B cell (primary cell): ENCODE data around the gene PLA2G3. TPM values are rescaled to one million over a fixed set of nuclear protein-coding genes. Genes with fewer than 3 reads are reported as not detected.

ENCODE experiments used
- ATAC-seq: fragments of 200-7000 bp; cut with Tn5 transposase; one replicate; pipeline ENCODE4 v1.10.0; 2021; ENCODE audit warnings: low read depth, mild to moderate bottlenecking, moderate number of reproducible peaks, moderate library complexity
- CTCF ChIA-PET: fragments of 350-600 bp; sonication (Branson Sonifier 250); formaldehyde crosslinking; loops from one replicate; lab custom pipeline; 2021; ENCODE audit warnings: antibody characterized with exemption, inconsistent platforms; lab: Charles Lee
- POLR2A ChIA-PET: fragments of 350-600 bp; sonication (Branson Sonifier 250); formaldehyde crosslinking; loops from one replicate; lab custom pipeline; 2021; ENCODE audit warnings: antibody characterized with exemption; lab: Charles Lee
- DNase-seq: peaks from one replicate; pipeline ENCODE4 v3.0.0; 2013
- H2AFZ ChIP-seq: 2 replicates; pipeline ENCODE4 v1.6.1; 2012; ENCODE audit warnings: mild to moderate bottlenecking, low read depth, low read length; ENCODE audit not compliant: insufficient read depth, poor library complexity, severe bottlenecking
- H3K27ac ChIP-seq, 2 donors: 1 replicate in 1 of 2; 2 replicates in 1 of 2; pipeline ENCODE4 v1.5.1; 2012 to 2013; ENCODE audit warnings: low read length in 2 of 2, mild to moderate bottlenecking in 2 of 2, moderate library complexity in 1 of 2
- H3K27me3 ChIP-seq, 4 experiments: fragments of 200-600 bp in 1 of 4; sonication (generic) in 1 of 4; replicated peaks in 1 of 4; 1 replicate in 2 of 4; 2 replicates in 2 of 4; pipeline versions ENCODE4 v1.6.1 to v1.7.0; 2013 to 2016; ENCODE audit warnings: low read length in 3 of 4, mild to moderate bottlenecking in 2 of 4, mixed read lengths in 1 of 4, moderate library complexity in 1 of 4; ENCODE audit not compliant: insufficient read depth in 4 of 4, control insufficient read depth in 3 of 4; ENCODE audit errors: control extremely low read depth in 1 of 4
- H3K36me3 ChIP-seq, 2 experiments: replicated peaks in 1 of 2; 1 replicate in 1 of 2; 2 replicates in 1 of 2; pipeline versions ENCODE4 v1.6.1 to v1.7.1; 2013; ENCODE audit warnings: low read length in 1 of 2; ENCODE audit not compliant: insufficient read depth in 2 of 2, control insufficient read depth in 1 of 2; ENCODE audit errors: control extremely low read depth in 1 of 2, extremely low read depth in 1 of 2
- H3K4me1 ChIP-seq, 2 donors: fragments of 200-600 bp in 1 of 2; sonication (generic) in 1 of 2; 1 replicate in 1 of 2; 2 replicates in 1 of 2; pipeline versions ENCODE4 v1.5.1 to v1.6.1; 2013 to 2017; ENCODE audit warnings: low read length in 2 of 2; ENCODE audit not compliant: control insufficient read depth in 2 of 2, insufficient read depth in 2 of 2
- H3K4me2 ChIP-seq: replicated peaks from 2 replicates; pipeline ENCODE3; 2012; ENCODE audit warnings: mild to moderate bottlenecking, low read depth, low read length; ENCODE audit not compliant: poor library complexity, severe bottlenecking
- H3K4me3 ChIP-seq, 5 experiments: fragments of 200-600 bp in 1 of 5; sonication (generic) in 1 of 5; 1 replicate in 3 of 5; 2 replicates in 2 of 5; pipeline versions ENCODE4 v1.5.1 to v1.7.0; 2011 to 2016; ENCODE audit warnings: low read length in 4 of 5, mild to moderate bottlenecking in 4 of 5, low read depth in 2 of 5, control low read depth in 1 of 5, moderate library complexity in 1 of 5; ENCODE audit not compliant: insufficient read depth in 1 of 5; ENCODE audit errors: control extremely low read depth in 1 of 5, extremely low read depth in 1 of 5
- H3K79me2 ChIP-seq: fragments of 200-600 bp; sonication (generic); one replicate; pipeline ENCODE4 v1.6.0; 2016; ENCODE audit warnings: low read length; ENCODE audit not compliant: control insufficient read depth, insufficient read depth
- H3K9ac ChIP-seq: fragments of 200-600 bp; sonication (generic); 2 replicates; pipeline ENCODE4 v1.6.1; 2017; ENCODE audit warnings: mild to moderate bottlenecking, low read length, moderate library complexity
- H3K9me3 ChIP-seq, 3 donors: one replicate each; pipeline versions ENCODE4 v1.6.1 to v1.7.1; 2013; ENCODE audit warnings: low read length in 2 of 3; ENCODE audit not compliant: control insufficient read depth in 2 of 3, insufficient read depth in 1 of 3; ENCODE audit errors: control extremely low read depth in 1 of 3
- H4K20me1 ChIP-seq: 2 replicates; pipeline ENCODE4 v1.6.0; 2012; ENCODE audit warnings: mild to moderate bottlenecking, low read length; ENCODE audit not compliant: insufficient read depth, control insufficient read depth, poor library complexity, severe bottlenecking
- H3K27ac Mint-ChIP-seq: one replicate; pipeline ENCODE4 v1.8.0; 2021; ENCODE audit warnings: mixed read lengths
- H3K27me3 Mint-ChIP-seq: one replicate; pipeline ENCODE4 v1.8.0; 2021; ENCODE audit warnings: mixed read lengths
- H3K4me1 Mint-ChIP-seq: one replicate; pipeline ENCODE4 v1.8.0; 2021; ENCODE audit warnings: mixed read lengths
- H3K4me3 Mint-ChIP-seq: one replicate; pipeline ENCODE4 v1.8.0; 2021; ENCODE audit warnings: mixed read lengths
- H3K9me3 Mint-ChIP-seq: one replicate; pipeline ENCODE4 v1.8.0; 2022; ENCODE audit warnings: mixed read lengths; ENCODE audit not compliant: insufficient read depth
- CTCF ChIP-seq: fragments of 200-600 bp; IDR thresholded peaks from one replicate; pipeline ENCODE4 v1.8.0; 2022; ENCODE audit warnings: antibody characterized with exemption, mild to moderate bottlenecking
- EZH2 ChIP-seq: IDR thresholded peaks from 2 replicates; pipeline ENCODE4 v1.6.1; 2012; ENCODE audit warnings: borderline replicate concordance, low read depth, mild to moderate bottlenecking, moderate library complexity, low read length; ENCODE audit not compliant: insufficient read depth, poor library complexity, severe bottlenecking
- WGBS: methylation state at CpG from one replicate; pipeline ENCODE4 v1.1.5; 2013; ENCODE audit warnings: missing lambda C conversion rate; ENCODE audit not compliant: insufficient coverage; 5-methylcytosine and 5-hydroxymethylcytosine counted together
- intact Hi-C: fragments of 100-400 bp; cut with micrococcal nuclease; formaldehyde crosslinking; loops from one replicate; pipeline ENCODE4 v1.10.0; 2022
- polyA plus RNA-seq: library from polyadenylated mRNA; depleted of rRNA; stranded (reverse); fragments of >200 nt; gene quantifications from 2 replicates; pipeline ENCODE4 v1.2.3, GENCODE V29; 2012
- total RNA-seq, 2 donors: library from RNA; stranded (reverse); fragments of 120-200 nt in 1 of 2; gene quantifications; 1 replicate in 1 of 2; 2 replicates in 1 of 2; pipeline versions ENCODE4 v1.2.3 to v1.2.4, GENCODE V29; 2013 to 2022

Gene PLA2G3
- total and polyA plus RNA-seq, 2 donors (not counting 1 experiment from before 2014, with no cell fraction given) = not detected

- TF ChIP-seq EZH2 = no peak
- no peak overlapping the region for H3K4me2 ChIP-seq
- ATAC-seq = no peak
- peaks cover 0 to 6% (median 1%) of the 10 kb centered on the region in 3 donors for H3K9me3 ChIP-seq
- DNase-seq = no peak
- Mint-ChIP-seq H3K4me1 (no peaks in the 10 kb centered on the region), H3K27ac (no peak overlapping the region), H3K4me3 (no peak overlapping the region), H3K9me3 (no peaks in the 10 kb centered on the region), H3K27me3 (peaks cover 9% of the 10 kb centered on the region)
- no peak overlapping the region for H3K27ac ChIP-seq
- WGBS = 84% methylated on average over 4 of the region's 5 CpGs
- H4K20me1 ChIP-seq = no peaks in the 10 kb centered on the region
- no peaks in the 10 kb centered on the region for H3K4me1 ChIP-seq
- POLR2A ChIA-PET = no interaction called here
- CTCF ChIA-PET = no interaction called here
- H3K4me3 ChIP-seq = no peak overlapping the region
- H3K79me2 ChIP-seq = no peaks in the 10 kb centered on the region
- H3K27me3 ChIP-seq = peaks cover 0 to 10% (median 0%) of the 10 kb centered on the region in 4 experiments
- intact Hi-C loops = no loop called here
- H3K9ac ChIP-seq = no peak overlapping the region
- no peak overlapping the region for H2AFZ ChIP-seq
- H3K36me3 ChIP-seq = no peaks in the 10 kb centered on the region
Observed at GRCh38 chr22:31140746-31141145, 438 bp upstream of the PLA2G3 start.

GRCh38 chr22:31139066-31139465, 1.2 kb downstream of the PLA2G3 start:
- no peaks in the 10 kb centered on the region for H3K4me1 ChIP-seq
- no CpG with 5 or more reads among the region's 3 CpGs for WGBS
- H3K27me3 ChIP-seq = peaks cover 0 to 10% (median 0%) of the 10 kb centered on the region in 4 experiments
- ChIA-PET POLR2A (no interaction called here), CTCF (no interaction called here)
- DNase-seq (no peak), ATAC-seq (no peak)
- Mint-ChIP-seq H3K27ac (no peak overlapping the region), H3K27me3 (peaks cover 3% of the 10 kb centered on the region), H3K9me3 (no peaks in the 10 kb centered on the region), H3K4me3 (no peak overlapping the region), H3K4me1 (no peaks in the 10 kb centered on the region)
- H3K4me3 ChIP-seq = no peak overlapping the region
- no peak for TF ChIP-seq EZH2
- no peak for TF ChIP-seq CTCF
- H3K79me2 ChIP-seq = no peaks in the 10 kb centered on the region
- H3K36me3 ChIP-seq = no peaks in the 10 kb centered on the region
- no peak overlapping the region for H3K27ac ChIP-seq
- H2AFZ ChIP-seq = no peak overlapping the region
- no peaks in the 10 kb centered on the region for H3K9me3 ChIP-seq
- no peaks in the 10 kb centered on the region for H4K20me1 ChIP-seq
- H3K4me2 ChIP-seq = no peak overlapping the region
- no peak overlapping the region for H3K9ac ChIP-seq
- intact Hi-C loops = no loop called here
